Measurements from ENCODE around the gene TIMM23.
"Not testable (repeated sequence)": the region's sequence is repeated elsewhere in the genome, so short reads cannot be mapped to it uniquely, and the experiment has no call there.

- TF ChIP-seq EP300, CTCF (IDR thresholded peaks at IDR 0.05): not testable (repeated sequence)
Measured at GRCh38 chr10:45931305-45931704, 41.0 kb upstream of the TIMM23 start.

All from ovary (tissue), 3 donors.